DOHH2 (cell line): Measurements from ENCODE around the gene APLNR.

ENCODE experiments used
- H3F3A ChIP-seq: fragments of 200-600 bp; sonication (generic), shearing (Covaris generic); 2 replicates; pipeline ENCODE4 v1.6.0; 2016; ENCODE audit warnings: antibody characterized with exemption, mild to moderate bottlenecking; ENCODE audit not compliant: control insufficient read depth, insufficient read depth
- H3K27ac ChIP-seq: fragments of 200-600 bp; sonication (generic); 2 replicates; pipeline ENCODE4 v1.5.1; 2014; ENCODE audit warnings: low read depth, mild to moderate bottlenecking, low read length, moderate library complexity
- H3K27me3 ChIP-seq: fragments of 200-600 bp; sonication (generic); 2 replicates; pipeline ENCODE4 v1.6.1; 2014; ENCODE audit warnings: mild to moderate bottlenecking, low read length, mixed read lengths; ENCODE audit not compliant: control insufficient read depth
- H3K36me3 ChIP-seq: fragments of 200-600 bp; sonication (generic); 2 replicates; pipeline ENCODE4 v1.6.1; 2014; ENCODE audit warnings: mild to moderate bottlenecking, low read length, moderate library complexity, mixed read lengths; ENCODE audit not compliant: control insufficient read depth
- H3K4me1 ChIP-seq: fragments of 200-600 bp; sonication (generic); 2 replicates; pipeline ENCODE4 v1.6.1; 2014; ENCODE audit warnings: mild to moderate bottlenecking, low read length, mixed read lengths; ENCODE audit not compliant: control insufficient read depth
- H3K4me2 ChIP-seq: fragments of 200-600 bp; sonication (generic); 2 replicates; pipeline ENCODE4 v1.6.0; 2014; ENCODE audit warnings: mild to moderate bottlenecking, low read length, moderate library complexity
- H3K4me3 ChIP-seq: fragments of 200-600 bp; sonication (generic); 2 replicates; pipeline ENCODE4 v1.5.1; 2014; ENCODE audit warnings: mild to moderate bottlenecking, low read length, mixed read lengths
- H3K79me2 ChIP-seq: fragments of 200-600 bp; sonication (generic); 2 replicates; pipeline ENCODE4 v1.6.1; 2014; ENCODE audit warnings: mild to moderate bottlenecking, low read length, mixed read lengths; ENCODE audit not compliant: control insufficient read depth
- H3K9me2 ChIP-seq: fragments of 200-600 bp; sonication (generic); replicated peaks from 2 replicates; pipeline ENCODE4 v1.6.1; 2014; ENCODE audit warnings: mild to moderate bottlenecking, low read length, mixed read lengths; ENCODE audit not compliant: control insufficient read depth
- H3K9me3 ChIP-seq: fragments of 200-600 bp; sonication (generic); 2 replicates; pipeline ENCODE4 v1.6.1; 2014; ENCODE audit warnings: antibody characterized with exemption, low read length, mixed read lengths; ENCODE audit not compliant: control insufficient read depth, insufficient read depth
- H4K20me1 ChIP-seq: fragments of 200-600 bp; sonication (generic); 2 replicates; pipeline ENCODE4 v1.6.0; 2014; ENCODE audit warnings: low read depth, mild to moderate bottlenecking, antibody characterized with exemption, low read length, moderate library complexity; ENCODE audit not compliant: control insufficient read depth, insufficient read depth
- EZH2phosphoT487 ChIP-seq: fragments of 200-600 bp; sonication (generic); IDR thresholded peaks from 2 replicates; pipeline ENCODE4 v1.6.1; 2017; ENCODE audit warnings: borderline replicate concordance, mild to moderate bottlenecking, antibody characterized with exemption, low read length, moderate library complexity, mixed read lengths
- TF ChIP-seq, protein P1 (sequence below): fragments of 200-600 bp; sonication (generic); IDR thresholded peaks from one replicate; pipeline ENCODE4 v1.5.1; 2014; ENCODE audit warnings: antibody characterized with exemption, mild to moderate bottlenecking, low read depth, low read length; ENCODE audit not compliant: poor library complexity, severe bottlenecking

The APLNR gene

DNA sequence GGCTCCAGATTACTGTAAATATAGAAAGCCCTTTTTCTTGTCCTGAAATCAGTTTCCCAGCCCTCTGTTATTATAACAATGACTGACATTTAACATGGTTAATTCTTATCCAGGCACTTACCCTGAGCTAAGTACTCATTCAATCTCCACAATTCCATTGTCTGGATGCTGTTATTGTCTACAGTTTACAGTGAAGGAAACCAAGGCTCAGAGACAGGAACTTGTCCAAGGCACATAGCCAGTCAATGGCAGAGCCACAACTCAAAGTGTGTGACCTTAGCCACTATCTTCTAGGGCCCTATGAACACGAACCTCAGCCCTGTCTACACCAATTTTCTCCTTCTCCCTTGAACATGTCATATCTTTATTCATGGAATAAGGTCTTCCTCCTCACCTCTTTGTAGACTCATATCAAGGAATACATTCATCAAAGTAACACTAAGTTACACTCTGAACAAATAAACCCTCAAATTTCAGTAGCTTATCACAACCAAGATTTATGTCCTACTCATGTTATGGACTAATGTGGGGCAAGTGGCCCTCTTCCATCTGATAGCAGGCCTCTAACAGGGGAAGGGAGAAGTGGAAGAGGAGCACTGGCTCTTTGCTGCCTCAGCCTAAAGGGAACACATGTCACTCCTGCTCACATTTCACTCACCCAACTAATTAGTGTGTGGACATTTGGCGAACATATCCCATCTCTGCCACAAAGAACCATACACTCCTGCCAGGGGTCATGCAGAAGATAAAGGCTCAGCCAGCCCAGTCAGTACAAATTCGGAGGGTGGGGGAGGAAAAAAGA lies 39.3 kb upstream of the APLNR start:
- Histone ChIP-seq H3K9me2 (no peaks in the 10 kb centered on the region), H3K36me3 (no peaks in the 10 kb centered on the region), H3K27ac (no peak overlapping the region), H3K9me3 (no peaks in the 10 kb centered on the region), H3K4me2 (no peak overlapping the region), H3K4me3 (no peak overlapping the region), H3F3A (no peaks in the 10 kb centered on the region), H3K4me1 (no peaks in the 10 kb centered on the region), H3K27me3 (peaks cover 34% of the 10 kb centered on the region), H4K20me1 (no peaks in the 10 kb centered on the region), H3K79me2 (no peaks in the 10 kb centered on the region)
- TF ChIP-seq, protein P1, sequence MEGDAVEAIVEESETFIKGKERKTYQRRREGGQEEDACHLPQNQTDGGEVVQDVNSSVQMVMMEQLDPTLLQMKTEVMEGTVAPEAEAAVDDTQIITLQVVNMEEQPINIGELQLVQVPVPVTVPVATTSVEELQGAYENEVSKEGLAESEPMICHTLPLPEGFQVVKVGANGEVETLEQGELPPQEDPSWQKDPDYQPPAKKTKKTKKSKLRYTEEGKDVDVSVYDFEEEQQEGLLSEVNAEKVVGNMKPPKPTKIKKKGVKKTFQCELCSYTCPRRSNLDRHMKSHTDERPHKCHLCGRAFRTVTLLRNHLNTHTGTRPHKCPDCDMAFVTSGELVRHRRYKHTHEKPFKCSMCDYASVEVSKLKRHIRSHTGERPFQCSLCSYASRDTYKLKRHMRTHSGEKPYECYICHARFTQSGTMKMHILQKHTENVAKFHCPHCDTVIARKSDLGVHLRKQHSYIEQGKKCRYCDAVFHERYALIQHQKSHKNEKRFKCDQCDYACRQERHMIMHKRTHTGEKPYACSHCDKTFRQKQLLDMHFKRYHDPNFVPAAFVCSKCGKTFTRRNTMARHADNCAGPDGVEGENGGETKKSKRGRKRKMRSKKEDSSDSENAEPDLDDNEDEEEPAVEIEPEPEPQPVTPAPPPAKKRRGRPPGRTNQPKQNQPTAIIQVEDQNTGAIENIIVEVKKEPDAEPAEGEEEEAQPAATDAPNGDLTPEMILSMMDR: no peak

DNA sequence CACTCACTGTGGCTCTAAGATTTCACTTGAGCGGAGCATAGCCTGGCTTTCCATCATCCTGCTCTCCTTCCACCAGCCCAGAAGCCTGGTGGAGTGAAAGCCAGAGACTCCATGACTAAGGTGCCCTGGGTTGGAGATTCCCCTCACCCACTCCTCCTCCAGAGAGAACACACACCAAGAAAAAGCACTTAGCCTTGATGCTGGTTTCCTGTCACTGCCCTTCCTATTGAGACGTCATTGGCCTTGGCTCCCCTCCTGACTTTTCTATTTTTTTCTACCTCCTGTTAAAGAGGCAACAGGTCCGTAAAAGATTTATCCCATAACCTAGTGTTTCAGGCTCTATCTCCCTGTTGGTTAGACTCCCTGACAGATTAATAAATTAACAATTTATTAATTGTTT lies 38.5 kb upstream of the APLNR start:
- Histone ChIP-seq H4K20me1 (no peaks in the 10 kb centered on the region), H3F3A (no peaks in the 10 kb centered on the region), H3K27me3 (peaks cover 34% of the 10 kb centered on the region), H3K27ac (no peak overlapping the region), H3K9me3 (no peaks in the 10 kb centered on the region), H3K9me2 (no peaks in the 10 kb centered on the region), H3K4me2 (no peak overlapping the region), H3K4me1 (no peaks in the 10 kb centered on the region), H3K79me2 (no peaks in the 10 kb centered on the region), H3K36me3 (no peaks in the 10 kb centered on the region), H3K4me3 (no peak overlapping the region)
- no peak for TF ChIP-seq EZH2phosphoT487
- TF ChIP-seq, protein P1: no peak

DNA sequence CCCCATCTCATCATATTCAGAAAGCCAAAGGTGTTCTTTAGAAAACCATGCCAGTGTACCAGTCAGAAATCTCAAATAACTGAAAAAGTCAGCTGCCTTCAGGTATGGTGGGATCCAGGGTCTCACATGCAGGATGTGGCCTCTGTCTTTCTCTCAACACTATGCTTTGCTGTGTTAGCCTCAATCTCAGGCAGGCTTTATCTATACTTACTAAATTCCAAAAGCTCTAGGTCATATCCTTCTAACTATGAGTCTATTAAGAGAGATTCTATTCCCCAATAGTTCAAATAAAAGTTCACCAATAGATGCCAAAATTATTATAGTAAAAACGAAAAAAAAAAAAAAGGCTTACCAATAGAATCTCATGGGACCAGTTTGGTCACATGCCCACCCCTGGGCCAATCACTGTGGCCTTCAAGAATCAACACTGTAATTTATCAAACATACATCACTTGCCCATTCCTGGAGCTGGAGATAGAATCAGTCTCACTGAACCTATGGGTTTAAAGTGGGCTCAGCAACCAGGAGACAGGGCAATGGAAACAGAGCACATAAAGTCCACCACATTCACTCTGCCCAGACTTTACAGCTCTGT lies 38.0 kb upstream of the APLNR start:
- H4K20me1 ChIP-seq: no peaks in the 10 kb centered on the region
- H3K9me3 ChIP-seq: no peaks in the 10 kb centered on the region
- no peak overlapping the region for H3K27ac ChIP-seq
- H3K4me1 ChIP-seq: no peaks in the 10 kb centered on the region
- H3K4me3 ChIP-seq: no peak overlapping the region
- no peaks in the 10 kb centered on the region for H3K36me3 ChIP-seq
- no peak overlapping the region for H3K4me2 ChIP-seq
- H3K9me2 ChIP-seq: no peaks in the 10 kb centered on the region
- no peaks in the 10 kb centered on the region for H3F3A ChIP-seq
- no peaks in the 10 kb centered on the region for H3K79me2 ChIP-seq
- no peak for TF ChIP-seq EZH2phosphoT487
- TF ChIP-seq, protein P1: no peak
- peaks cover 34% of the 10 kb centered on the region for H3K27me3 ChIP-seq
